ENCODE results near the gene MRPL19.

Gene MRPL19

DNA sequence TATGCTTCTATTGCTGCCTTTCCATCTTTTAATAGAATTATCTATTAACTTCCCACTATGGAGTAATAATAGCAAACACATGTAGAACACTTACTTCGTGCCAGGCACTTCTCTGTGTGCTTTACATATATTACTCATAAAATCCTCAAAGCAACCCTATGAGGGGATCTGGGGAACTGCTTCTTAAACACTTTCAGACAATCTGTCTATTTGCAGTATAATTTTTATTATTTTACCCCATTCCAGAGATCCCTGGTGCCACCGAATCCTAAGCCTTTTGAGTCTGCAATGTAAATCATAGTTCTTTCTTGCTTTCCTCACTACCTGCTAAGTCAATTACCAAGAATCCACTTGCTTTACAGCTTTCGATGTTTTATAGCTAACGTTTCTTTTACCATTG lies 89.7 kb downstream of the MRPL19 start:
- no peak for DNase-seq (ENCODE audit: low spot score)

DNA sequence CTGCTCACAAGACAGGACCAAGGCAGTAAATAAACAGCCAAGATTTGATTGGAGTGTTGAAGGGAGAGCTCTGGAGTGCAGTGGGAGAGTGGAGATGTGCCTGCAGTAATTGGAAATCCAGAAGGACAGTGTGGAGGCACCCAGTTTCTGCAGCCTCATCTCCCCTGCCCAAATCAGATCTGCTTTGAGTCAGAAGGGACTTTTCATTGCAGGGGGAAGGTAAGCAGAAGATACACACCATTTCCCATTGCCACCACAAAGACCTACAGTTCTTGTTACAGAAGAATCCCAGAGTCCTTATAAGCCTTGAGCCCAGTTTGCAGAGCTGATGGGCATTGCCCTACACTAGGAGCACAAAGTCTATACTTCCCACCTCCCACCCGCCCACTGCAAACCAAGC lies 91.4 kb downstream of the MRPL19 start:
- no peak for DNase-seq (ENCODE audit: low spot score)
